ENCODE results near the gene PTTG1.

GRCh38 chr5:160437271-160437670 is 15.6 kb downstream of the PTTG1 start:
- TF ChIP-seq EZH2 (IDR thresholded peaks at IDR 0.05; ENCODE audit: borderline replicate concordance, low read depth, low read length, severe bottlenecking) = no peak
- TF ChIP-seq CTCF (IDR thresholded peaks at IDR 0.05; ENCODE audit: borderline replicate concordance, extremely low read depth, low read length, poor library complexity, severe bottlenecking) = no peak

Measured in DND-41 (cell line).